Endodermal cell (in vitro differentiated cells): ENCODE data around the gene SNX9. TPM values are rescaled to one million over a fixed set of nuclear protein-coding genes. Genes with fewer than 3 reads are reported as not detected.

Source experiments
- DNase-seq: peaks from one replicate; pipeline ENCODE4 v3.0.0-alpha.2; 2017
- H3K27ac ChIP-seq: 2 replicates; pipeline ENCODE4 v1.5.1; 2013; ENCODE audit warnings: mild to moderate bottlenecking, low read depth, low read length, moderate library complexity
- H3K27me3 ChIP-seq: 2 replicates; pipeline ENCODE4 v1.6.1; 2013; ENCODE audit warnings: mild to moderate bottlenecking, low read length, moderate library complexity; ENCODE audit not compliant: insufficient read depth, control insufficient read depth, poor library complexity, severe bottlenecking
- H3K36me3 ChIP-seq: 2 replicates; pipeline ENCODE4 v1.7.0; 2013; ENCODE audit warnings: mild to moderate bottlenecking, low read length, moderate library complexity; ENCODE audit not compliant: control insufficient read depth, insufficient read depth
- H3K4me1 ChIP-seq: one replicate; pipeline ENCODE4 v1.7.0; 2013; ENCODE audit warnings: low read length; ENCODE audit not compliant: control insufficient read depth, insufficient read depth
- H3K4me3 ChIP-seq: 2 replicates; pipeline ENCODE4 v1.5.1; 2013; ENCODE audit warnings: mild to moderate bottlenecking, low read length, moderate library complexity
- H3K9ac ChIP-seq: 2 replicates; pipeline ENCODE4 v1.6.1; 2013; ENCODE audit warnings: mild to moderate bottlenecking, low read length, moderate library complexity; ENCODE audit not compliant: poor library complexity, severe bottlenecking; ENCODE audit errors: extremely low read depth
- H3K9me3 ChIP-seq: 2 replicates; pipeline ENCODE4 v1.6.1; 2013; ENCODE audit warnings: mild to moderate bottlenecking, low read length, moderate library complexity; ENCODE audit not compliant: control insufficient read depth
- H3K27ac Mint-ChIP-seq: 2 replicates; pipeline ENCODE4 v1.8.0; 2020; ENCODE audit warnings: mixed read lengths
- H3K27me3 Mint-ChIP-seq: 2 replicates; pipeline ENCODE4 v1.8.0; 2021; ENCODE audit warnings: mild to moderate bottlenecking, mixed read lengths; ENCODE audit not compliant: insufficient read depth
- H3K36me3 Mint-ChIP-seq: 2 replicates; pipeline ENCODE4 v1.8.0; 2020; ENCODE audit warnings: low read depth, mixed read lengths
- H3K4me1 Mint-ChIP-seq: 2 replicates; pipeline ENCODE4 v1.8.0; 2020; ENCODE audit warnings: mixed read lengths
- H3K4me3 Mint-ChIP-seq: 2 replicates; pipeline ENCODE4 v1.8.0; 2020; ENCODE audit warnings: mild to moderate bottlenecking, moderate library complexity, mixed read lengths
- H3K9me3 Mint-ChIP-seq: 2 replicates; pipeline ENCODE4 v1.8.0; 2020; ENCODE audit warnings: mild to moderate bottlenecking, mixed read lengths
- CTCF ChIP-seq: fragments of 200-600 bp; sonication (generic); conservative IDR thresholded peaks from 2 replicates; pipeline ENCODE4 v1.5.0; 2021; ENCODE audit warnings: antibody characterized with exemption, mild to moderate bottlenecking
- WGBS, 2 experiments: methylation state at CpG; one replicate each; pipeline versions ENCODE4 v1.1.5 to v1.1.7; 2013; ENCODE audit warnings: missing lambda C conversion rate in 2 of 2, mixed read lengths in 1 of 2; ENCODE audit not compliant: insufficient coverage in 1 of 2, insufficient read length in 1 of 2; 5-methylcytosine and 5-hydroxymethylcytosine counted together
- total RNA-seq, 2 donors: library from RNA; stranded (reverse); fragmentation: NEBNext Ultra II Directional in 1 of 2; extraction: Animal tissue kit (Norgen Biotek cat#: 25700) in 1 of 2; gene quantifications; 2 replicates in 1 of 2; 3 replicates in 1 of 2; pipeline ENCODE4 v1.2.1, GENCODE V29; 2021

SNX9 gene
- total RNA-seq, 2 donors from 2014 or later = 30.6 to 33.0 TPM

DNA sequence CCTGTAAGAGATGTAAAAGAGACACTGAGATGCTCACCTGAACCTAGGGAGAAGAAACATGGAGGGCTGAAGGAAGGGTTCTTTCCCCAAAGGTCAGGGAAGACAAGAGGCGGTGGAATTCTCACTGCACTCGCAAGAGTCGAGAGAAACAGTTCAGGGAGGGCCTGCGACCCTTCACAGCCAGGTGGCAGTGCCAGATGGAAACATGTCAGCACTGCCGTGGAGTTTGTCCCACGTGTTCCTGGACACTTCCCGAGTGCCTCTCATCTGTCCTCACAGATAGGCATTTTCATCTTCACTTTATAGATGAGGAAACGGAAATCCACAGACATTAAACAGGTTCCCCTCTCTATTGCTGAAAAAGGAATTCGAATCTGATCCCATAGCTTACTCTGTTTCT, 88.2 kb downstream of the SNX9 start:
- Mint-ChIP-seq H3K9me3 (peaks cover 2% of the 10 kb centered on the region), H3K4me1 (peaks cover 9% of the 10 kb centered on the region), H3K27me3 (no peaks in the 10 kb centered on the region), H3K4me3 (no peak overlapping the region), H3K27ac (peak overlapping the region; percentile 46), H3K36me3 (peaks cover 77% of the 10 kb centered on the region)
- H3K27ac ChIP-seq = no peak overlapping the region
- TF ChIP-seq CTCF = peak; percentile 17
- DNase-seq = no peak
- peaks cover 4% of the 10 kb centered on the region for H3K4me1 ChIP-seq
- H3K27me3 ChIP-seq = no peaks in the 10 kb centered on the region
- 89 to 93% methylated on average over 7 to 9 of the region's 9 CpGs for WGBS, 2 experiments
- H3K36me3 ChIP-seq = peaks cover 67% of the 10 kb centered on the region
- no peaks in the 10 kb centered on the region for H3K9me3 ChIP-seq
- H3K4me3 ChIP-seq = no peak overlapping the region
- H3K9ac ChIP-seq = no peak overlapping the region

GRCh38 chr6:157911786-157912185, 88.7 kb downstream of the SNX9 start:
- Histone ChIP-seq H3K4me1 (peaks cover 4% of the 10 kb centered on the region), H3K27me3 (no peaks in the 10 kb centered on the region), H3K36me3 (peaks cover 66% of the 10 kb centered on the region), H3K4me3 (no peak overlapping the region), H3K9me3 (no peaks in the 10 kb centered on the region), H3K27ac (peak overlapping the region; percentile 16), H3K9ac (no peak overlapping the region)
- Mint-ChIP-seq H3K9me3 (peaks cover 2% of the 10 kb centered on the region), H3K27ac (no peak overlapping the region), H3K27me3 (no peaks in the 10 kb centered on the region), H3K4me3 (no peak overlapping the region), H3K4me1 (peaks cover 9% of the 10 kb centered on the region), H3K36me3 (peaks cover 77% of the 10 kb centered on the region)
- DNase-seq = no peak
- TF ChIP-seq CTCF = no peak
- WGBS, 2 experiments = 89 to 92% methylated on average over 4 to 5 of the region's 5 CpGs

DNA sequence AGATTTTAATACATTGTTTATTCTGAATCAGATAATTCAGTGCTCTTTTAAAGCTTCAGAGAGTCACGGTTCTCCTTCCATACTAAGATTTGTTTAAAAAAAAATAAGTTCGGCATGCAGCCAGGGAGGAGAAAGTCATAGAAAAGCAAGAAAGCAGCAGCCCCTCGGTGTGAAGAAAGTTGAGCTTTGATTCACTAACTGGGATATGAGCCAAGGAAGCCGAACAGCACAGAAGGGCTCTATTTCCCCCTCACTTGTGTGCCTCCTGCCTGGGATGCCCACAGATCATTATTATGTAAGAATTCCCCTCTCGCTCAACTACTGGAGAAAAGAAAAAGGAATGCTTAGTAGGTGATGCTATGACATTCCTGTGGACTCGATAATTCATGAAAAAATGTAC, 89.3 kb downstream of the SNX9 start:
- Histone ChIP-seq H3K27ac (peak overlapping the region; percentile 16), H3K9me3 (peaks cover under 1% of the 10 kb centered on the region), H3K36me3 (peaks cover 68% of the 10 kb centered on the region), H3K4me1 (peaks cover 4% of the 10 kb centered on the region), H3K4me3 (no peak overlapping the region), H3K27me3 (no peaks in the 10 kb centered on the region), H3K9ac (no peak overlapping the region)
- no peak for DNase-seq
- H3K4me3 Mint-ChIP-seq = no peak overlapping the region
- WGBS, 2 experiments = 67 to 91% methylated on average over 5 to 6 of the region's 6 CpGs
- no peak overlapping the region for H3K27ac Mint-ChIP-seq
- no peaks in the 10 kb centered on the region for H3K27me3 Mint-ChIP-seq
- H3K4me1 Mint-ChIP-seq = peaks cover 9% of the 10 kb centered on the region
- H3K9me3 Mint-ChIP-seq = peaks cover 2% of the 10 kb centered on the region
- peaks cover 82% of the 10 kb centered on the region for H3K36me3 Mint-ChIP-seq
- TF ChIP-seq CTCF = no peak
